ENCODE data around the gene SRC.

- TF ChIP-seq CTCF (IDR thresholded peaks at IDR 0.05) (no peak), POLR2A (IDR thresholded peaks at IDR 0.05) (no peak), POLR2AphosphoS5 (IDR thresholded peaks at IDR 0.05) (no peak)
These were observed 41.8 kb downstream of the SRC start for GRCh38 chr20:37387519-37388269.

Data from prostate gland (tissue), 2 donors.